HG02759 (cell line): ENCODE measurements around the gene GOLPH3.

Experiments
- ATAC-seq: cut with Tn5 transposase; IDR thresholded peaks from one replicate; pipeline ENCODE4 v1.9.1; 2021; ENCODE audit warnings: mild to moderate bottlenecking, moderate library complexity; ENCODE audit not compliant: unreplicated experiment

GOLPH3 gene

DNA sequence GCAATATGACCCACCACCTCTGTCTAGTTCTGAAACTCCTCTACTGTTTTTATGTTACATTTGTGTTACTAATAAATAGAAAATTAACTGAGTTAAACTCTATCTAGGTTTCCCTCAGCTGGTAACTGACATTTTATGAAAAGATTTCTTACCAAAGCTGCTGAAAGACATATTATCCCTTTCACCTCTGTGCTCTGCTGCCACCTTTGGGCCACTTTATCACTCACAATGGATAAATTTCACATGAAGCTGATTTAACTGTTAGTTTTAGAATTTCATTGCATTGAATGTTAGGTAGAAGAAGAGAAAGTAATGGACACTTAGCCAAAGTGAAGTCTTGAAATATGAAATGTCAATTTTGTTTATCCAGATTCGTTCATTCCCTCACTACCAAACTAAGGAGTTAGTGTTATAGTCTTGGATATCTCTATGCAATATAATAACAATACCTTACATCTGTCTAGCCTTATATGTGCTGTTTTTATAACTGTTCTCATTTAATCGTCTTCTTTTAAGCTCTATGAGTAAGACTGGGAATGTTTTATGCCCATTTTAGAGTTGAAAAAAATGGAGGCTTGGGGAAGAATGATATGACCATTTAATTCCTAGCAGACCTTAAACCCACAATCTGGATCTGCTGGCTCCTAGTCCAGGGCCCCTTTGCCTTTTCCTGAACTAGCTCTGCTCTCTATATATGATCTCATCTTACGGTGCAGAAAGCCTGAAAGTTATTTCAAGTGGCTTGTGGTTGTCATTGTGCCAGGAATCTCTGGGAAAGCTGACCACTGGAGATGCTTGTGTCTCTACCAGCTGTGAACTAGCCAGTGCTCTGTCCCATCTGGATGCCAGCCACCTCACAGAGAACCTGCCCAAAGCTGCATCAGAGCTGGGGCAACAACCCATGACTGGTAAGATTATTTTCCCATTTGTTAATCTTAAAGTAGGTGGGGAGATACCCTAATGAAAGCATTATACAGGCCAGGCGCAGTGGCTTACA, 97.1 kb downstream of the GOLPH3 start:
- ATAC-seq = peak; percentile 59
